GM18517 (cell line): ENCODE measurements around the gene FHAD1.

ENCODE experiments used
- ATAC-seq: cut with Tn5 transposase; IDR thresholded peaks from one replicate; pipeline ENCODE4 v1.9.1; 2021; ENCODE audit warnings: mild to moderate bottlenecking, moderate library complexity; ENCODE audit not compliant: unreplicated experiment

The FHAD1 gene

GRCh38 chr1:15218287-15219279, 28.4 kb upstream of the FHAD1 start:
- ATAC-seq = no peak

DNA sequence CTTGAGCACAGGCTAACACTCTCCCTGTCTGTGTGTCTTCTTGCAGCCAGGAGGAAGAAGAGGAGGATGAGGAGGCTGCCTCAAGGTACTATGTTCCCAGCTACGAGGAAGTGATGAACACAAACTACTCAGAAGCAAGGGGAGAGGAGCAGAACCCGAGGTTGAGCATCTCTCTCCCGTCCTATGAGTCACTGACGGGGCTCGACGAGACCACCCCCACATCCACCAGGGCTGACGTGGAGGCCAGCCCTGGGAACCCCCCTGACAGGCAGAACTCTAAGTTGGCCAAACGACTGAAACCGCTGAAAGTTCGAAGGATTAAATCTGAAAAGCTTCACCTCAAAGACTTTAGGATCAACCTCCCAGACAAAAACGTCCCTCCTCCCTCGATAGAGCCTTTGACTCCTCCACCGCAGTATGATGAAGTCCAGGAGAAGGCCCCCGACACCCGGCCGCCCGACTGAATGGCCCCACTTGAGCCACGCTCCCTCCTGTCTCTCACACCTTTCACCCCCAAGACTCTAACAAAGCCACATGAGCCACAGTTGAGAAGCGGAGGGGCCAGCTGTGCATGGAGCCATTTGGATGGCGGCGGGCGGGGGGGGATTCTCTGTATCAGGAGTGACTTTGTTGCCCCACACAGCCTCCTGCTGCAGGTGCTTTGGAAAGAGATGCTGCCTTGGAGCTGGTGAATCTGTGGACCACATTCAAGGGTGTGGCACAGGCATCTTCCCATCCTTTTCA, 27.6 kb upstream of the FHAD1 start:
- ATAC-seq = no peak

- ATAC-seq = no peak
Measured at GRCh38 chr1:15220024-15220392, 27.0 kb upstream of the FHAD1 start.

GRCh38 chr1:15220825-15221431, 26.1 kb upstream of the FHAD1 start:
- no peak for ATAC-seq

DNA sequence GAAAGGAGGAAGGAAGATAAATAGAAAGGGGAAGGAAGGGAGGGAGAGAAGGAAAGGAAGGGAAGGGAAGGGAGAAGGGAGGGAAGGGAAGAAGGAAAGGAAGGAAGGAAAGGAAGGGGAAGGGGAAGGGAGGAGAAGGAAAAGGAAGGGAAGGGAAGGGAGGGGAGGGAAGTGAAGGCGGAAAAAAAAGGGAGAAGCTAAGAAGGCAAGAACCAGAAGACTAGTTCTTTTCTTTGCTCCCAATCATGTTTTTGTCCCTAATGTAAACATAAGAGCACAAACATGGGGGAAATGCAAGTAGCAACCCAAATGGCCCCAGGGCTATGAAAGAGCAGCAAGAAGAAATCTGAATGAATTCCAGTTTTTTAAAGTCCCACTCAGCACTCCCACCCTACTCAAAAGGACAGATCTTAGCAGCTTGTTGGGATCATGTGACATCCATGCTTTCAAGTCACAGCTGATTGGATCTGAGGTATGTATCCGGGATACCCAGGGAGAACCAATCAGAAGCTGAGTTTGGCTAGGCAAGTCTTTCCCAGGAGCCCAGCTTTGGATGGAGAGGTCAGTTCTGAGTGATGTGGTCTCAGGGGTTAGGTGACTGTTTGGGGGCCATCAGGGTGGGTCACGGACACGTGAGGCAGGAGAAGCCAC, 24.2 kb upstream of the FHAD1 start:
- ATAC-seq = no peak

GRCh38 chr1:15224259-15224869, 22.7 kb upstream of the FHAD1 start:
- no peak for ATAC-seq

DNA sequence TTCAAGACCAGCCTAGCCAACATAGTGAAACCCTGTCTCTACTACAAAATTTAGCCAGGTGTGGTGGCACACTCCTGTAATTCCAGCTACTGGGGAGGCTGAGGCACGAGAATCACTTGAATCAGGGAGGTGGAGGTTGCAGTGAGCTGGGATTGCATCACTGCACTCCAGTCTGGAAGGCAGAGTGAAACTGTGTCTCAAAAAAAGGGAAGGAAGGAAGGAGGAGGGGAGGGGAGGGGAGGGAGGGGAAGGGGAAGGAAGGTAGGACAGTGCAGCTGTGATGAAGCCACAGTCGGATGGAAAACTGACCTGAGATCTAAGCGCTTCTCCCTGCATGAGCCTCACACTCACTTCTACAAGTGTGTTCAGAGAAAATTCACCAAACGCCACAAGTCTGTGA, 22.0 kb upstream of the FHAD1 start:
- no peak for ATAC-seq

- ATAC-seq = no peak
Measured at GRCh38 chr1:15225461-15225860, 21.6 kb upstream of the FHAD1 start.

DNA sequence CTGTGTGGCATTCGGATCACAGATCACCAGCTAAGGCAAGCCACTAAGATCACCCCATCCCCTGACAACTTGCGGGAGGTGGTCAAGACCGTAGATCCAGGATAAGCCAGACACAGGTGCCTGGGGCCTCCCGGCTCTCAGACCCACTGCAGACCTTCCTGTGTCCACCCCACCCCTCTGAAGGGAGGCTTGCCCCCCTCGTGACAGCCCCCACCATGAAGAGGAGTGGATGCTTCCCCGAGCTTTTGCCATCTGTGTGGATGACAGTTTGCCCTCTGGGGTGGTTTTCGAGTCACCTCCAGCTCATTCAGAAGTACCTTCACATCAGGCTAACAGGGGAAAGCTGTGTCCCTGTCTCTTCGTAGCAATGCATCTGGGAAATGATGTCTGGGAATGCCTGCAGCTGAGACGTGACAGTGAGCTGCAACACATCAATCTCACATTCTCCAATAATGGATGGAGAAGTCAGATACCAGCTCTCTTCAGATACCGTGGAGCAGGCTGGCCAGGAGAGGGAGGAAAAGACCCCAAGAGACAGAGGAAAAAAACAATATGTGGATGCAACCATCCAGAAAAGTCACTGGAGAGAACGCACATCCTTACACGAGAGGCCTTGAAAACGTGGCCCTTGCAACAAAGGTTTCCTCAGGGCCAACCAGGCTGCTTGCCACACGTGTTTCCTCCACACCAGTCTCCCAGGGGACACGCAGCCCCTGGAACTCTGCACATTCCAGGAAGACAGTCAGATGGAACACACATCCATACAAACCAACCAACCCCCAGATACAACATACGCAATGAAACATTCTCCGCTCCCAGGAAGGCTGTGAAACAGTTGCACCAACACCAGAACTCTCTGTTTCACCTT, 20.4 kb upstream of the FHAD1 start:
- no peak for ATAC-seq

DNA sequence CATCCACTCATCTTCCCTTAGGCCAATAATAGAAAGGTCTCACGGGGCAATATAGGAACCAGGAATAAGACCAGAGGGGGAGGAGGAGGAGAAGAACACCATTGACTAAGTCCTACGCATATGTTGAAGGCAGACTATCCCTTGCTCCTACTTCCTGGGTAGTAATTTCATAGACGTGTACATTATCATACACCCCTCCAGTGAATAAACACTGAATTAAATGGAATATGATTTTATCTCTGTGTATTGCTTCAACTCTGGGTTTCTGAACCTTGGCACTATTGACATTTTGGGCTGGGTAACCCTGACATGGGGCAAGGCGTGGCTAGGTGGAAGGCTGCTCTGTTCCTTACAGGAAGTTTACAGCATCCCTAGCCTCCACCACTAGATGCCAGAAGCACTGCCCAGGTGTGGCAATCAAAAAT, 17.3 kb upstream of the FHAD1 start:
- no peak for ATAC-seq

DNA sequence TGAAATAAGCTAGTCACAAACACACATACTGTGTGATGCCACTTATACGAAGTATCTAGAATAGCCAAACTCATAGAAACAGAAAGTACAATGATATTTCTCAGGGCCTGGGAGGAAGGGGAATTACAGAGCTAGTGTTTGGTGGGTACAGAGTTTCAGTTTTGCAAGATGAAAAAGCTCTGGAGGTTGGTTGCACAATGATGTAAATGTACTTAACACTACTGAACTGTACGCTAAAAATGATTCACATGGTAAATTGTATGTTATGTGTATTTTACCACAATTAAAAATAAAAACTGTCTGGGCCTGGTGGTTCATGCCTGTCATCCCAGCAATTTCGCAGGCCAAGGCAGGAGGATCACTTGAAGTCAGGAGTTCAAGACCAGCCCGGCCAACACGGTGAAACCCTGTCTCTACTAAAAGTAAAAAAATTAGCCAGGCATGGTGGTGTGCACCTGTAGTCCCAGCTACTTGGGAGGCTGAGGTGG, 15.3 kb upstream of the FHAD1 start:
- peak; percentile 95 for ATAC-seq

- no peak for ATAC-seq
Measured at GRCh38 chr1:15233689-15234088, 13.3 kb upstream of the FHAD1 start.

- ATAC-seq = no peak
Measured at GRCh38 chr1:15236321-15236721, 10.7 kb upstream of the FHAD1 start.

- ATAC-seq = no peak
Measured at GRCh38 chr1:15236746-15237145, 10.3 kb upstream of the FHAD1 start.

GRCh38 chr1:15238789-15239188, 8.2 kb upstream of the FHAD1 start:
- ATAC-seq = no peak

DNA sequence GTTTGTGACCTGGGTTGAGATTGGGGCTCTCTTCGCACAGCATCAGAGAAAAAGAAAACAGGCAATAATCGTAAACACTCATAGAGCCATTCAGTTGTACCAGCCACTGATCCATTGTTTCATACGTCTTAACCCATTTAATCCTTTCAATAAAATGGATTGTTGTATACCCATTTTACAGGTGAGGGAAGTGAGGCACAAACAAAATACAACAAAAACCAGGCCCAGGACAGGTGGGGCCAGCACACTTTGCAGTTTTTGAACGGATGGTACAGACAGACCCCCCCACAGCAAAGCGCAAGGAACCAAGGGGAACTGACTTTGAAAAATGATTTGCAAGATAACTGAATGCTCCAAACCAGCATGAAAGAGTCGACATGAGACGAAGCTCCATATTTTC, 4.3 kb upstream of the FHAD1 start:
- ATAC-seq = no peak

GRCh38 chr1:15243275-15244043, 3.6 kb upstream of the FHAD1 start:
- no peak for ATAC-seq

DNA sequence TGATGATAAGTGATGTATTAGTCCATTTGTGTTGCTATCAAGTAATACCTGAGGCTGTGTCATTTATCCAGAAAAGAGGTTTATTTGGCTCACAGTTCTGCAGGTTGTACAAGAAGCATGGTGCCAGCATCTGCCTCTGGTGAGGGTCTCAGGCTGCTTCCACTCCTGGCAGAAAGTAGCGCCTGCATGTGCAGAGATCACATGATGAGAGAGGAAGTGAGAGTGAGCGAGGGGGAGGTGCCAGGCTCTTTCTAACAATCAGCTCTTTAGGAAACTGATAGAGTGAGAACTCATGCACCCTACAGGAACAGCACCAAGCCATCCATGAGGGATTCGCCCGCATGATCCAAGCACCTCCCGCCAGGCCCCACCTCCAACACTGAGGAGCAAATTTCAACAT, 2.2 kb upstream of the FHAD1 start:
- no peak for ATAC-seq
